ENCODE results near the gene ALK.

DNA sequence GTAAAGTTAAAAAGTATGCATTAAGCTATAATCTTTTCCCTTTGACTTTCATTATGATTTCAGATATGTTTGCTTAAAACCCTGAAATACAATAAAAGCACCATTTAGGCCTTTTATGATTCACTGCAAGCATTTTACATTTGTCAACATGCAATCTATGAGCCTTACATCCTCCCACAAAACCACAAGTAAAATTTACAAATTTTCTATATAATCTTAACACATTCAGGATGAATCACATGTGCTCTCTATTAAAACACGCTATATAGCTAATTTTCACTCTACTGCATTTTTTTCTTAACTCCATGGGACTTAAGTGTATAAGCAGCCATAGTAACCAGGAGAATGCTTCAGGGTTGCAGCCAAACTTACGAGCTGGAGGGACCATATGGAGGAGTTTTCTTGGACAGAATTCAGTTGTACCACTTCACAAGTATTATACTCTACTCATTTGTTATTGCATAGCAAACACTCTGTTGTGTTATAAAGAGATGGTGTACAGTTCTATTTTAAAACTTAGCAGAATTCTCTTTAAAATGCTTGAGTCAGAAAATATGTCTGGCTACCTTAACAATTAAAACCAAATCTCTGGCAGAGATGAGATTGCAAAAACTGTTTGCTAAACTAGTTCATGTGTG, 293.2 kb downstream of the ALK start:
- no peak for TF ChIP-seq POLR2A (IDR thresholded peaks at IDR 0.05; ENCODE audit: extremely low read depth, insufficient read length)
- TF ChIP-seq, protein P1, sequence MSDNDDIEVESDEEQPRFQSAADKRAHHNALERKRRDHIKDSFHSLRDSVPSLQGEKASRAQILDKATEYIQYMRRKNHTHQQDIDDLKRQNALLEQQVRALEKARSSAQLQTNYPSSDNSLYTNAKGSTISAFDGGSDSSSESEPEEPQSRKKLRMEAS (IDR thresholded peaks at IDR 0.05; ENCODE audit: low read depth, low read length) = no peak
- TF ChIP-seq, protein P2, sequence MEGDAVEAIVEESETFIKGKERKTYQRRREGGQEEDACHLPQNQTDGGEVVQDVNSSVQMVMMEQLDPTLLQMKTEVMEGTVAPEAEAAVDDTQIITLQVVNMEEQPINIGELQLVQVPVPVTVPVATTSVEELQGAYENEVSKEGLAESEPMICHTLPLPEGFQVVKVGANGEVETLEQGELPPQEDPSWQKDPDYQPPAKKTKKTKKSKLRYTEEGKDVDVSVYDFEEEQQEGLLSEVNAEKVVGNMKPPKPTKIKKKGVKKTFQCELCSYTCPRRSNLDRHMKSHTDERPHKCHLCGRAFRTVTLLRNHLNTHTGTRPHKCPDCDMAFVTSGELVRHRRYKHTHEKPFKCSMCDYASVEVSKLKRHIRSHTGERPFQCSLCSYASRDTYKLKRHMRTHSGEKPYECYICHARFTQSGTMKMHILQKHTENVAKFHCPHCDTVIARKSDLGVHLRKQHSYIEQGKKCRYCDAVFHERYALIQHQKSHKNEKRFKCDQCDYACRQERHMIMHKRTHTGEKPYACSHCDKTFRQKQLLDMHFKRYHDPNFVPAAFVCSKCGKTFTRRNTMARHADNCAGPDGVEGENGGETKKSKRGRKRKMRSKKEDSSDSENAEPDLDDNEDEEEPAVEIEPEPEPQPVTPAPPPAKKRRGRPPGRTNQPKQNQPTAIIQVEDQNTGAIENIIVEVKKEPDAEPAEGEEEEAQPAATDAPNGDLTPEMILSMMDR (IDR thresholded peaks at IDR 0.05; ENCODE audit: low read depth, low read length) = no peak

Data from NB4 (cell line).